ENCODE data around the gene EFNA5. TPM values are rescaled to one million over a fixed set of nuclear protein-coding genes. Genes with fewer than 3 reads are reported as not detected.

Gene EFNA5
- polyA plus RNA-seq, 1 of the 3 experiments (the other 2 are of a cell fraction), result 0.81 TPM

GRCh38 chr5:107443897-107444296 lies 226.8 kb downstream of the EFNA5 start:
- Histone ChIP-seq H2AFZ (ENCODE audit: low read depth) (no peak overlapping the region), H3K4me2 (no peak overlapping the region), H3K9me3 (no peaks in the 10 kb centered on the region), H3K36me3 (replicated peaks in 1 of 2; ENCODE audit: control insufficient read depth in 1 of 2, insufficient read depth in 2 of 2, low read length in 1 of 2) (no peaks in the 10 kb centered on the region), H3K27me3 (ENCODE audit: insufficient read depth) (no peaks in the 10 kb centered on the region), H3K9me2 (no peaks in the 10 kb centered on the region), H3K27ac (ENCODE audit: low read depth in 2 of 2, low read length in 1 of 2) (no peak overlapping the region), H3K9ac (no peak overlapping the region), H3F3A (replicated peaks; ENCODE audit: insufficient read depth) (no peaks in the 10 kb centered on the region), H3K4me3 (ENCODE audit: low read depth in 2 of 2, low read length in 1 of 2) (no peak overlapping the region), H3K79me2 (ENCODE audit: insufficient read depth) (no peaks in the 10 kb centered on the region), H4K20me1 (ENCODE audit: insufficient read depth) (no peaks in the 10 kb centered on the region), H3K4me1 (ENCODE audit: control insufficient read depth in 1 of 2, insufficient read depth in 2 of 2, low read depth in 1 of 2, low read length in 1 of 2) (peaks cover 0 to 6% of the 10 kb centered on the region in 2 experiments; a peak in 2 of 4 replicates)
- ChIA-PET CTCF (no interaction called here), POLR2A (no interaction called here)
- DNase-seq, result no peak
- WGBS (ENCODE audit: low lambda C conversion rate), result 94% methylated on average over 3 of the region's 3 CpGs
- no peak for TF ChIP-seq TAF1 (IDR thresholded peaks at IDR 0.05; ENCODE audit: borderline replicate concordance, low read depth, low read length)
- TF ChIP-seq SMC3 (IDR thresholded peaks at IDR 0.05; ENCODE audit: low read depth, low read length), result no peak
- TF ChIP-seq CTCF (IDR thresholded peaks at IDR 0.05), result no peak
- TF ChIP-seq TCF12 (IDR thresholded peaks at IDR 0.05), result no peak
- no peak for TF ChIP-seq RCOR1 (IDR thresholded peaks at IDR 0.05; ENCODE audit: low read length)
- no peak for TF ChIP-seq TEAD4 (IDR thresholded peaks at IDR 0.05; ENCODE audit: borderline replicate concordance, insufficient read depth)
- no peak for TF ChIP-seq JUND (IDR thresholded peaks at IDR 0.05)
- no peak for TF ChIP-seq RAD21 (IDR thresholded peaks at IDR 0.05; ENCODE audit: low read length)
- TF ChIP-seq EP300 (IDR thresholded peaks at IDR 0.05; ENCODE audit: borderline replicate concordance in 1 of 2, low read depth in 1 of 2, low read length in 1 of 2), result no peak
- no peak for TF ChIP-seq RFX5 (IDR thresholded peaks at IDR 0.05; ENCODE audit: low read length)
- no peak for TF ChIP-seq RXRA (IDR thresholded peaks at IDR 0.05; ENCODE audit: borderline replicate concordance, low read depth)

- Histone ChIP-seq H3K27ac (ENCODE audit: low read depth in 2 of 2, low read length in 1 of 2) (no peak overlapping the region), H3K9ac (no peak overlapping the region), H3F3A (replicated peaks; ENCODE audit: insufficient read depth) (no peaks in the 10 kb centered on the region), H3K4me3 (ENCODE audit: low read depth in 2 of 2, low read length in 1 of 2) (no peak overlapping the region), H4K20me1 (ENCODE audit: insufficient read depth) (no peaks in the 10 kb centered on the region), H3K4me2 (no peak overlapping the region), H3K27me3 (ENCODE audit: insufficient read depth) (no peaks in the 10 kb centered on the region), H2AFZ (ENCODE audit: low read depth) (no peak overlapping the region), H3K4me1 (ENCODE audit: control insufficient read depth in 1 of 2, insufficient read depth in 2 of 2, low read depth in 1 of 2, low read length in 1 of 2) (peaks cover 0 to 14% of the 10 kb centered on the region in 2 experiments; a peak in 2 of 4 replicates), H3K79me2 (ENCODE audit: insufficient read depth) (no peaks in the 10 kb centered on the region), H3K36me3 (replicated peaks in 1 of 2; ENCODE audit: control insufficient read depth in 1 of 2, insufficient read depth in 2 of 2, low read length in 1 of 2) (no peaks in the 10 kb centered on the region), H3K9me3 (no peaks in the 10 kb centered on the region), H3K9me2 (no peaks in the 10 kb centered on the region)
- no peak for DNase-seq
- POLR2A ChIA-PET, result no interaction called here
- 92% methylated on average over 2 of the region's 2 CpGs for WGBS (ENCODE audit: low lambda C conversion rate)
- TF ChIP-seq TAF1 (IDR thresholded peaks at IDR 0.05; ENCODE audit: borderline replicate concordance, low read depth, low read length) (no peak), SMC3 (IDR thresholded peaks at IDR 0.05; ENCODE audit: low read depth, low read length) (no peak), SIN3A (IDR thresholded peaks at IDR 0.05; ENCODE audit: borderline replicate concordance, low read depth, low read length) (no peak), EP300 (IDR thresholded peaks at IDR 0.05; ENCODE audit: borderline replicate concordance in 1 of 2, low read depth in 1 of 2, low read length in 1 of 2) (no peak), CHD2 (IDR thresholded peaks at IDR 0.05; ENCODE audit: low read length, partially characterized antibody) (no peak), USF1 (IDR thresholded peaks at IDR 0.05; ENCODE audit: borderline replicate concordance, low read depth) (no peak), RFX5 (IDR thresholded peaks at IDR 0.05; ENCODE audit: low read length) (no peak), YY1 (IDR thresholded peaks at IDR 0.05; ENCODE audit: low read depth) (no peak), GABPA (IDR thresholded peaks at IDR 0.05; ENCODE audit: low read depth) (no peak), TEAD4 (IDR thresholded peaks at IDR 0.05; ENCODE audit: borderline replicate concordance, insufficient read depth) (no peak), RCOR1 (IDR thresholded peaks at IDR 0.05; ENCODE audit: low read length) (no peak), RXRA (IDR thresholded peaks at IDR 0.05; ENCODE audit: borderline replicate concordance, low read depth) (no peak), TCF12 (IDR thresholded peaks at IDR 0.05) (no peak), POLR2AphosphoS5 (IDR thresholded peaks at IDR 0.05; ENCODE audit: low read depth, low read length) (no peak), PBX3 (IDR thresholded peaks at IDR 0.05) (no peak), IRF3 (IDR thresholded peaks at IDR 0.05; ENCODE audit: low read depth, low read length) (no peak)
- CTCF ChIA-PET, result interaction anchor here (0.6 to 1.5 kb wide), 4 partner anchors 11 to 102 kb away, joined by 3 read pairs; no protein-coding TSS in a partner anchor
Observed at GRCh38 chr5:107442452-107442851, 228.3 kb downstream of the EFNA5 start.

All from SK-N-SH (cell line).